Measurements from ENCODE around the gene RNF13. TPM values are rescaled to one million over a fixed set of nuclear protein-coding genes. Genes with fewer than 3 reads are reported as not detected.

Gene RNF13
- total and polyA plus RNA-seq, 3 donors from 2014 or later: 41.7 to 85.0 (median 81.8) TPM

GRCh38 chr3:149767720-149768119 is 45.3 kb upstream of the RNF13 start:
- peak overlapping the region in 1 of 2 donors; percentile 39 for H3K27ac ChIP-seq
- no peaks in the 10 kb centered on the region for H3K4me1 ChIP-seq
- no peaks in the 10 kb centered on the region for H3K36me3 ChIP-seq (ENCODE audit: low read depth, missing control alignments)
- intact Hi-C loops (cut with DNase I; ENCODE audit: low total_unique reads): no loop called here
- H3K9me3 ChIP-seq: no peaks in the 10 kb centered on the region
- TF ChIP-seq, protein P1, sequence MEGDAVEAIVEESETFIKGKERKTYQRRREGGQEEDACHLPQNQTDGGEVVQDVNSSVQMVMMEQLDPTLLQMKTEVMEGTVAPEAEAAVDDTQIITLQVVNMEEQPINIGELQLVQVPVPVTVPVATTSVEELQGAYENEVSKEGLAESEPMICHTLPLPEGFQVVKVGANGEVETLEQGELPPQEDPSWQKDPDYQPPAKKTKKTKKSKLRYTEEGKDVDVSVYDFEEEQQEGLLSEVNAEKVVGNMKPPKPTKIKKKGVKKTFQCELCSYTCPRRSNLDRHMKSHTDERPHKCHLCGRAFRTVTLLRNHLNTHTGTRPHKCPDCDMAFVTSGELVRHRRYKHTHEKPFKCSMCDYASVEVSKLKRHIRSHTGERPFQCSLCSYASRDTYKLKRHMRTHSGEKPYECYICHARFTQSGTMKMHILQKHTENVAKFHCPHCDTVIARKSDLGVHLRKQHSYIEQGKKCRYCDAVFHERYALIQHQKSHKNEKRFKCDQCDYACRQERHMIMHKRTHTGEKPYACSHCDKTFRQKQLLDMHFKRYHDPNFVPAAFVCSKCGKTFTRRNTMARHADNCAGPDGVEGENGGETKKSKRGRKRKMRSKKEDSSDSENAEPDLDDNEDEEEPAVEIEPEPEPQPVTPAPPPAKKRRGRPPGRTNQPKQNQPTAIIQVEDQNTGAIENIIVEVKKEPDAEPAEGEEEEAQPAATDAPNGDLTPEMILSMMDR (IDR thresholded peaks at IDR 0.05): no peak
- TF ChIP-seq POLR2A (IDR thresholded peaks at IDR 0.05): no peak
- WGBS, 2 donors: 85 to 92% methylated on average over 6 of the region's 6 CpGs
- H3K27me3 ChIP-seq: no peaks in the 10 kb centered on the region
- DNase-seq: no peak
- H3K4me3 ChIP-seq: no peak overlapping the region

- WGBS, 2 donors: 91 to 97% methylated on average over 6 of the region's 6 CpGs
- no peaks in the 10 kb centered on the region for H3K4me1 ChIP-seq
- H3K4me3 ChIP-seq: no peak overlapping the region
- no peaks in the 10 kb centered on the region for H3K27me3 ChIP-seq
- no peak for DNase-seq
- no peaks in the 10 kb centered on the region for H3K9me3 ChIP-seq
- intact Hi-C loops (cut with DNase I; ENCODE audit: low total_unique reads): no loop called here
- TF ChIP-seq POLR2A (IDR thresholded peaks at IDR 0.05): no peak
- TF ChIP-seq, protein P1 (IDR thresholded peaks at IDR 0.05): no peak
- no peak overlapping the region for H3K27ac ChIP-seq
- H3K36me3 ChIP-seq (ENCODE audit: low read depth, missing control alignments): no peaks in the 10 kb centered on the region
Observed at GRCh38 chr3:149768704-149769103, 44.3 kb upstream of the RNF13 start.

DNA sequence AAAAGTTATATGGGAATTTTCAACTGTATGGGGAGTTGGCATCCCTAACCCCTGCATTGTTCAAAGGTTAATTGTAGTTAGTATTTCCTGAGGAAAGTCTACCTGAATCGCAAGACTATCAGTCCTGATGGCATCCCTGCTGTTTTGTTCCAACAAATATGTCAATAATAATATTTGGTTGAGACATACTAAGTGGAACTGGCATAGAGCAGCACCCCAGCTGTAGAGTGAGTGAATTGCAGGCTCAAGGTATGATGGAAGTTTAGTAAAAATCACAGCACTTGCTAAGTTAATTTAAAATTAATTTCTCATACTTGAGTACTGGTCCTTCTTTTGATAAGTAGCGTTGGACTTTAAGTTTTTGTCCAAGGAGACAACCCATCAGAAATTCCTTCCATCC is 42.8 kb upstream of the RNF13 start:
- TF ChIP-seq, protein P1 (IDR thresholded peaks at IDR 0.05): no peak
- TF ChIP-seq POLR2A (IDR thresholded peaks at IDR 0.05): no peak
- intact Hi-C loops (cut with DNase I; ENCODE audit: low total_unique reads): no loop called here
- Histone ChIP-seq H3K9me3 (no peaks in the 10 kb centered on the region), H3K4me1 (no peaks in the 10 kb centered on the region), H3K27me3 (no peaks in the 10 kb centered on the region), H3K4me3 (no peak overlapping the region), H3K27ac (no peak overlapping the region), H3K36me3 (ENCODE audit: low read depth, missing control alignments) (no peaks in the 10 kb centered on the region)
- 88 to 92% methylated on average over 2 of the region's 2 CpGs for WGBS, 2 donors
- DNase-seq: no peak

GRCh38 chr3:149771652-149772271 is 41.3 kb upstream of the RNF13 start:
- TF ChIP-seq POLR2A (IDR thresholded peaks at IDR 0.05): no peak
- TF ChIP-seq, protein P1 (IDR thresholded peaks at IDR 0.05): peak; percentile 31 to 72 (median 38)
- Histone ChIP-seq H3K9me3 (no peaks in the 10 kb centered on the region), H3K27ac (no peak overlapping the region), H3K27me3 (no peaks in the 10 kb centered on the region), H3K36me3 (ENCODE audit: low read depth, missing control alignments) (no peaks in the 10 kb centered on the region), H3K4me1 (no peaks in the 10 kb centered on the region), H3K4me3 (no peak overlapping the region)
- 60 to 63% methylated on average over 8 of the region's 8 CpGs for WGBS, 2 donors
- peak; percentile 72 for DNase-seq
- intact Hi-C loops (cut with DNase I; ENCODE audit: low total_unique reads): no loop called here

DNA sequence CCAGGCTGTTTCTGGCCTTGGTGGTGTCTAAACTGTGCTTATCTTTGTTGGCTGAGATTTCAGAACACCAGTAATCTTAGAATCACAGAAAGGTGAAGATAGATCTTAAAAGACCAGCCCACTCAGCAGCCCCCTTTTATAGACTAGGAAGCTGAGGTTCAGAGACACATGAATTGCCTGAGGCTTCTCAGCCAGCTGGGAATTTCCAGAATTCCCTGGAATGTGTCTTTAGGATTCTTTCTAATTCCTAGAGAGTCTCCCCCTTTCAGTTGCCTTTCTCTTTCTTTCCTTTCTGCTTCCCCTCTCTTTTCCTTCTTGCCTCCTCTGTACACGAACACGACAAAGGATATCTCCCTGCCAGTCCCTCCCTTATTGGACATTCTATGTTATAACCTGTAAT is 40.2 kb upstream of the RNF13 start:
- TF ChIP-seq POLR2A (IDR thresholded peaks at IDR 0.05): no peak
- TF ChIP-seq, protein P1 (IDR thresholded peaks at IDR 0.05): no peak
- no peaks in the 10 kb centered on the region for H3K9me3 ChIP-seq
- intact Hi-C loops (cut with DNase I; ENCODE audit: low total_unique reads): no loop called here
- H3K4me1 ChIP-seq: no peaks in the 10 kb centered on the region
- no peak overlapping the region for H3K27ac ChIP-seq
- 62 to 89% methylated on average over 2 of the region's 2 CpGs for WGBS, 2 donors
- no peaks in the 10 kb centered on the region for H3K36me3 ChIP-seq (ENCODE audit: low read depth, missing control alignments)
- no peaks in the 10 kb centered on the region for H3K27me3 ChIP-seq
- DNase-seq: no peak
- H3K4me3 ChIP-seq: no peak overlapping the region
